GM19238 (cell line): Measurements from ENCODE around the gene CLMN.

Experiments used
- DNase-seq: peaks from one replicate; pipeline ENCODE4 v3.0.0; 2011; ENCODE audit warnings: low spot score; ENCODE audit not compliant: insufficient read length

CLMN gene

GRCh38 chr14:95319312-95320077, at the start of gene CLMN:
TSS of gene CLMN (minus strand) at chr14:95319908. CDS start at chr14:95319792, 116 bp downstream.
- peak; percentile 64 for DNase-seq

GRCh38 chr14:95365401-95365800, 45.7 kb upstream of the CLMN start:
- no peak for DNase-seq

- no peak for DNase-seq
Observed at GRCh38 chr14:95364481-95365209, 44.9 kb upstream of the CLMN start.

GRCh38 chr14:95363468-95363954, 43.8 kb upstream of the CLMN start:
- DNase-seq, result no peak

GRCh38 chr14:95362138-95362494, 42.4 kb upstream of the CLMN start:
- no peak for DNase-seq

GRCh38 chr14:95361373-95362137, 41.8 kb upstream of the CLMN start:
- peak; percentile 56 for DNase-seq

GRCh38 chr14:95360828-95361227, 41.1 kb upstream of the CLMN start:
- no peak for DNase-seq

- no peak for DNase-seq
Observed at GRCh38 chr14:95359994-95360826, 40.5 kb upstream of the CLMN start.

- no peak for DNase-seq
Observed at GRCh38 chr14:95356245-95356869, 36.6 kb upstream of the CLMN start.

GRCh38 chr14:95355422-95355821, 35.7 kb upstream of the CLMN start:
- DNase-seq, result no peak

- DNase-seq, result no peak
Observed at GRCh38 chr14:95354834-95355233, 35.1 kb upstream of the CLMN start.

GRCh38 chr14:95353664-95354063, 34.0 kb upstream of the CLMN start:
- DNase-seq, result no peak

- DNase-seq, result no peak
Observed at GRCh38 chr14:95353007-95353406, 33.3 kb upstream of the CLMN start.

GRCh38 chr14:95352481-95352880, 32.8 kb upstream of the CLMN start:
- no peak for DNase-seq

GRCh38 chr14:95349241-95349640, 29.5 kb upstream of the CLMN start:
- DNase-seq, result no peak

GRCh38 chr14:95348395-95349080, 28.8 kb upstream of the CLMN start:
- no peak for DNase-seq

- DNase-seq, result no peak
Observed at GRCh38 chr14:95346820-95347219, 27.1 kb upstream of the CLMN start.

- no peak for DNase-seq
Observed at GRCh38 chr14:95346266-95346665, 26.6 kb upstream of the CLMN start.

GRCh38 chr14:95345032-95345431, 25.3 kb upstream of the CLMN start:
- no peak for DNase-seq

GRCh38 chr14:95344536-95344935, 24.8 kb upstream of the CLMN start:
- DNase-seq, result no peak
